Mucosa of gallbladder (tissue), 1 donor: ENCODE data around the gene ENPP5. TPM values are rescaled to one million over a fixed set of nuclear protein-coding genes. Genes with fewer than 3 reads are reported as not detected.
A peak's percentile ranks its signal among the peaks of the same experiment; 100 is the strongest.

Source experiments
- DNase-seq: peaks from one replicate; pipeline ENCODE4 v3.0.0-alpha.2; 2020; ENCODE audit warnings: low spot score
- total RNA-seq: library from RNA; stranded (reverse); gene quantifications from one replicate; pipeline ENCODE4 v1.2.1, GENCODE V29; 2021
- donor health status: DM: no; HTN: no; CAD: no.

The ENPP5 gene
- 21.5 TPM for total RNA-seq

GRCh38 chr6:46170357-46171289 is at the start of gene ENPP5:
ENPP5 (minus strand) TSS chr6:46170980; CDS start chr6:46168262, 2,718 bp downstream.
- DNase-seq = peak; percentile 91

- no peak for DNase-seq
These were observed 48.9 kb upstream of the ENPP5 start for GRCh38 chr6:46219661-46220060.

GRCh38 chr6:46218457-46218856 is 47.7 kb upstream of the ENPP5 start:
- no peak for DNase-seq

- DNase-seq = no peak
These were observed 46.9 kb upstream of the ENPP5 start for GRCh38 chr6:46217671-46218131.

- DNase-seq = no peak
These were observed 46.1 kb upstream of the ENPP5 start for GRCh38 chr6:46216879-46217278.

- no peak for DNase-seq
These were observed 45.0 kb upstream of the ENPP5 start for GRCh38 chr6:46215777-46216176.

GRCh38 chr6:46215213-46215612 is 44.4 kb upstream of the ENPP5 start:
- DNase-seq = no peak

GRCh38 chr6:46211917-46212316 is 41.1 kb upstream of the ENPP5 start:
- DNase-seq = no peak

GRCh38 chr6:46210294-46210693 is 39.5 kb upstream of the ENPP5 start:
- DNase-seq = no peak

GRCh38 chr6:46208303-46208702 is 37.5 kb upstream of the ENPP5 start:
- no peak for DNase-seq

- no peak for DNase-seq
These were observed 36.4 kb upstream of the ENPP5 start for GRCh38 chr6:46207174-46207573.

GRCh38 chr6:46204880-46205650 is 34.3 kb upstream of the ENPP5 start:
- no peak for DNase-seq

- DNase-seq = no peak
These were observed 32.8 kb upstream of the ENPP5 start for GRCh38 chr6:46203391-46204177.

- no peak for DNase-seq
These were observed 30.9 kb upstream of the ENPP5 start for GRCh38 chr6:46201702-46202101.

- DNase-seq = no peak
These were observed 28.6 kb upstream of the ENPP5 start for GRCh38 chr6:46199387-46199786.

GRCh38 chr6:46191961-46192360 is 21.2 kb upstream of the ENPP5 start:
- no peak for DNase-seq

- DNase-seq = no peak
These were observed 20.1 kb upstream of the ENPP5 start for GRCh38 chr6:46190889-46191288.

GRCh38 chr6:46189726-46190125 is 18.9 kb upstream of the ENPP5 start:
- no peak for DNase-seq

- no peak for DNase-seq
These were observed 15.8 kb upstream of the ENPP5 start for GRCh38 chr6:46186583-46186982.

- no peak for DNase-seq
These were observed 13.3 kb upstream of the ENPP5 start for GRCh38 chr6:46184114-46184513.

GRCh38 chr6:46175976-46176375 is 5.2 kb upstream of the ENPP5 start:
- DNase-seq = no peak

GRCh38 chr6:46175446-46175845 is 4.7 kb upstream of the ENPP5 start:
- DNase-seq = no peak
